GM12873 (cell line): ENCODE results near the gene ABHD13.

Experiments
- TF ChIP-seq, protein P1 (sequence below): IDR thresholded peaks from 2 replicates; pipeline ENCODE4 v1.5.1; 2012; ENCODE audit warnings: low read depth, mild to moderate bottlenecking, moderate library complexity, low read length, control low read depth; ENCODE audit not compliant: insufficient read depth; ENCODE audit errors: missing control alignments

ABHD13 gene

DNA sequence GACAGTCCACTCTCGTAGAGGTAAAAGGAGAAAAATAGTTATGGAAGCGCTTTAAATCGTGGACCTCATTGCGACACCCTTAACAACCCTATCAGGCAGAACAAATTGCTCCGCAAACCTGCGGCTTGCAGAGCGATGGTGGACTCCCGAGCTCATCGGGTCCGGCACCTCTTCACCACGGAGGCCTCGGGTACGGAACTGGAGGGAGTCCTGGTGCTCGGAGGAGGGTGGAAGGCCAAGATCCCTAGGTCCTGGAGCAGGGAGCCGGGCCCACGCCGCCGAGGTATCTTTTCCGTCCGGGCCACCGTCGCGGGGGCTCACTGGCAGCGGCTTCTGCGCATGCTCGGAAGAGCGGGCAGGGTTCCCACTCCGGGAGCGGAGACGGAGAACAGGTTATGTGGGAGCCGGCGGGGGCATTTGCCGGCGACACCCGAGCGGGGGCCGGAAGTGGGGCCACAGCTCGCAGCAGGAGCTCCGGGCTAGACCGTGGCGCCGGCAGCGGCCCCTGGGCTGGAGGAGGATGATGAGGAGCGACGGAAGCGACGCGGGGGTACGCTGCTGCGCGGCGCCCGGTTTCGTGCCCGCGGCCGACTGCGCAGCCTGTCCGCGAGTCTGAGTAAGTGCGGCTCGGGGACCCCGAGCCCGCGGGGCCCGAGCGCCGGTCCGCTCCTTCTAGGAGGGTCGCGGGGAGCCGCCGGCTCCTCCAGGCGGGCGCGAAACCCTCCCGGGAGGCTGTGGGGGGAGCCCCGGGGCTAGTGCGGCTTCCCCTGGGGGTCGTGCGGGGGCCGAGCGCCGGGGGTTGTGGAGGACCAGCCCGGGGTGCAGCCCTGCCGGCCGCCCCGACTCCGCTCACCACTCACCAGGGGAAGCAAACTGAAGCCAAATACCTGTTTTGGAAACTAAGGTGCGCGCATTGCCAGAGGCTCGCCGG, at the start of gene ABHD13:
TSS of gene ABHD13 (plus strand) at position 349 of the 931 bp plus-strand sequence. CDS start 10,827 bp downstream, outside the sequence.
- TF ChIP-seq, protein P1, sequence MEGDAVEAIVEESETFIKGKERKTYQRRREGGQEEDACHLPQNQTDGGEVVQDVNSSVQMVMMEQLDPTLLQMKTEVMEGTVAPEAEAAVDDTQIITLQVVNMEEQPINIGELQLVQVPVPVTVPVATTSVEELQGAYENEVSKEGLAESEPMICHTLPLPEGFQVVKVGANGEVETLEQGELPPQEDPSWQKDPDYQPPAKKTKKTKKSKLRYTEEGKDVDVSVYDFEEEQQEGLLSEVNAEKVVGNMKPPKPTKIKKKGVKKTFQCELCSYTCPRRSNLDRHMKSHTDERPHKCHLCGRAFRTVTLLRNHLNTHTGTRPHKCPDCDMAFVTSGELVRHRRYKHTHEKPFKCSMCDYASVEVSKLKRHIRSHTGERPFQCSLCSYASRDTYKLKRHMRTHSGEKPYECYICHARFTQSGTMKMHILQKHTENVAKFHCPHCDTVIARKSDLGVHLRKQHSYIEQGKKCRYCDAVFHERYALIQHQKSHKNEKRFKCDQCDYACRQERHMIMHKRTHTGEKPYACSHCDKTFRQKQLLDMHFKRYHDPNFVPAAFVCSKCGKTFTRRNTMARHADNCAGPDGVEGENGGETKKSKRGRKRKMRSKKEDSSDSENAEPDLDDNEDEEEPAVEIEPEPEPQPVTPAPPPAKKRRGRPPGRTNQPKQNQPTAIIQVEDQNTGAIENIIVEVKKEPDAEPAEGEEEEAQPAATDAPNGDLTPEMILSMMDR = no peak

DNA sequence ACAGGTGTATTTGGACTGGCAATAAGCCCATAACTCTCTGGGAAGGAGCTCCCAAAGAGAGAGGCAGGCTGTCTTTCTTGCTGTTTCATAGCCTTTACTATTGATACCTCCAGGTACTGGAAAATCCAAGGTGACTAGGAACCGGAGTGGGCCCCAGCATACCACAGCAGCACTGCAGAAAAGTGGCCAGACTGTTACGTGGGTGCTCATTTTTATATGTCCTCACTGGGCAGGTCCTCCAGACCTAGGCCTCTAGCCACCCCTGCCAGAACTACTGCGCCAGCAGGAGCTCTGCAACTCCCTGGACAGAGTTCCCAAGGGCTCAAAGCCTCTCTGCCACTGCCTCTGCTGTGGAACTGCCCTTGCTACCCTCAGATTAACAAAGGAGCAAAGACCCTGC, 49.3 kb upstream of the ABHD13 start:
- TF ChIP-seq, protein P1 = no peak

DNA sequence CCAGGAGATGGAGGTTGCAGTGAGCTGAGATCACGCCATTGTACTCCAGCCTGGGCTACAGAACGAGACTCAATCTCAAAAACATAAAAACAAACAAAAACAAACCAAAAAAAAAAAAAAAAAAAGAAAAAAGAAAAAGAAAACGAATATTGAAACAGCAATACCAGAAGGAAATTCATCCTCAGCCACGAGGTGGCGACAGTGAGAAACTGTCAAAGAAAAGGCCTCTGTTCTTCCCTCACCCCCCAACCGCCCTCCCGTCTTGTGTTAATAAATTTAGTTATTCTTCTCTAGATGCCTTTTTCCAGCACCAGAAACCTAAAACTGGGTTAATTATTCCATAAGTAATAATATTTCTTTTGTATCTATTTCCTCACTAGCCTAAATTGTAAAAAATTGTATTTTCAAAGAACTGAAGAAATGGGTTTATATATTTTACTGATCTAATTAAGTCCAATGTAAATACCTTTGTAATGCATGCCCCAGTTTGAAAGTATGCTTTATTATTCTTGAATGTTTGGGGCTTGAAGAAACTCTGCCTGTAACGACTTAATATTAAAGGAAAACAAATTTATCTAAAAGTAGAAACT, 41.4 kb upstream of the ABHD13 start:
- TF ChIP-seq, protein P1 = peak; percentile 63

DNA sequence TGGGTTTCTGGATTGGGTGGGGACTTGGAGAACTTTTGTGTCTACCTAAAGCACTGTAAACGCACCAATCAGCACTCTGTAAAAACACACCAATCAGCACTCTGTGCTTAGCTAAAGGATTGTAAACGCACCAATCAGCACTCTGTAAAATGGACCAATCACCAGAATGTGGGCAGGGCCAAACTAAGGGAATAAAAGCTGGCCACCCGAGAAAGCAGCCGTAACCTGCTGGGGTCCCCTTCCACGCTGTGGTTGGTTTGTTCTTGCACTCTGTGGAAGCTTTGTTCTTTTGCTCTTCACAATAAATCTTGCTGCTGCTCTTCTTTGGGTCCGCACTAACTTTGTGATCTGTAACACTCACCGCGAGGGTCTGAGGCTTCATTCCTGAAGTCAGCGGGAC, 40.1 kb upstream of the ABHD13 start:
- TF ChIP-seq, protein P1 = no peak

DNA sequence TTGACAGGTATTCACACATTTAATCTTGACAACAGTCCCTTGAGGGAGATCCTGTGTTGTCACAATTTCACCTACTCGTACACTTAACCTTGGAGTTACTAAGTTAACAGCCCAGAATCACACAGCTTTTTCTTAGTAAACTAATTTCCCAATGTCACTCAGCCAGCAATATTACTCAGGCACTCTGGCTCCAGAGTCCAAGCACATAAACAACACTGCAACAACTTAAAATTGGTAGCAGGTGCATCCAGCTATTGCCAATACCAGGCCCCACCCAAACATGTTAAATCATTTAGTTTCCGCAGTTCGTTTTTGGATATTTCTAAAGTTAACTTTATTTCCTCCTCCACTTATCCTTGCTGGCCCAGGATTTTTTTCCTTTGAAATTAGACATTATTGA, 35.5 kb upstream of the ABHD13 start:
- TF ChIP-seq, protein P1 = no peak

DNA sequence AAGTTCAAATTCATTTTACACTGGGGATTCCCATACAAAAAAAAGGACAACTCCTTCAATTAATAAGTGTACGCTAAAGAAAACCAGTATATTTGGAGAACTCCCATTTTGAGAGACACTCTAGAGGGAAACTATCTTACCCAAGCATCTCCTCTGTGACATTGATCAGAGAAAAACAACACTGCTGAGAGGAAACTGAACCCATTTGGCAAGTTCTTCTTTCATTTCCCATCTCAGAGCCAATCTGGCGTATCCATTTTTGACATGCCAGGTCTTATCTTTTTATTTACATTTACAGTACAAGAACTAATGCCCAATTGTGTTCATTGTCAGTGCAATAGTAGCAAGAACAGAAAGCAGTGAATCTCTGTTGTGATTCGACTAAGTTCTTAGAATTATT, 33.0 kb upstream of the ABHD13 start:
- TF ChIP-seq, protein P1 = no peak

DNA sequence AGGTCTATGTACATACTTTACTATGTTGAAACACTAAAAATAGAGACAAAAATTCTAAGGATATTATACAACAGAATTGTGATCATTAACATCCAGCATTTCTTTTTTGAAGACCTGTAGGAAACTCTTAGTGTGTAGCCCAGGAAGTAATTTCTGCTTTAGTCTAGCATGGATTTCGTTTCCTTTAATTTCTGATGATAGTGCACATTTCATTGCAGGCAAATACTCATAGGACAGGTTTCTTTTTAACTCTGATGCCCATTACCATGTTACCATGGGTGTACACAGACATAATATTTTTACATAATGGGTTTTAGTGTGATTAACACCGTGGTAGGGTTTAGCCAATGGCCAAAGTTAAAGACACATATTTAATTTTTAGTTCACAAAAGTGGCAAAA, 29.9 kb upstream of the ABHD13 start:
- TF ChIP-seq, protein P1 = no peak
